SK-N-SH treated with all-trans-retinoic acid at 6 μM for 48 hours (cell line): ENCODE results near the gene DDN.

Source experiments
- ATAC-seq: fragments of 200-7000 bp; cut with Tn5 transposase; 3 replicates; pipeline ENCODE4 v1.9.1; 2020; ENCODE audit warnings: mild to moderate bottlenecking, moderate library complexity
- ARNTL ChIP-seq: fragments of 450-650 bp; formaldehyde crosslinking; IDR thresholded peaks from 2 replicates; pipeline ENCODE4 v1.5.0; 2020; ENCODE audit warnings: low read depth, mild to moderate bottlenecking, moderate library complexity, borderline replicate concordance
- BACH2 ChIP-seq: fragments of 250-450 bp; sonication (Bioruptor Pico); IDR thresholded peaks from 2 replicates; pipeline ENCODE4 v1.9.0; 2021; ENCODE audit warnings: mild to moderate bottlenecking, borderline replicate concordance
- CSDC2 ChIP-seq: fragments of 250-450 bp; sonication (Bioruptor Pico); IDR thresholded peaks from 2 replicates; pipeline ENCODE4 v1.5.0; 2020; ENCODE audit warnings: mild to moderate bottlenecking, moderate library complexity
- GLIS3 ChIP-seq: fragments of 250-450 bp; sonication (Bioruptor Pico); IDR thresholded peaks from 2 replicates; pipeline ENCODE4 v1.5.0; 2020; ENCODE audit warnings: mild to moderate bottlenecking, moderate library complexity
- ISL1 ChIP-seq: fragments of 250-450 bp; sonication (Bioruptor Pico); IDR thresholded peaks from 2 replicates; pipeline ENCODE4 v2.1.2; 2022; ENCODE audit warnings: mild to moderate bottlenecking, moderate library complexity
- OSR1 ChIP-seq: fragments of 250-450 bp; sonication (Bioruptor Pico); IDR thresholded peaks from 2 replicates; pipeline ENCODE4 v1.8.0; 2022; ENCODE audit warnings: moderate library complexity, mild to moderate bottlenecking, inconsistent platforms
- PPARA ChIP-seq: fragments of 250-450 bp; sonication (Bioruptor Pico); IDR thresholded peaks from 2 replicates; pipeline ENCODE4 v1.5.0; 2020; ENCODE audit warnings: mild to moderate bottlenecking, borderline replicate concordance
- RARB ChIP-seq: fragments of 250-450 bp; sonication (Bioruptor Pico); IDR thresholded peaks from 2 replicates; pipeline ENCODE4 v1.8.0; 2021; ENCODE audit warnings: mild to moderate bottlenecking, moderate library complexity
- SNAI2 ChIP-seq: fragments of 250-450 bp; sonication (Bioruptor Pico); IDR thresholded peaks from 2 replicates; pipeline ENCODE4 v1.5.0; 2020; ENCODE audit warnings: mild to moderate bottlenecking, moderate library complexity
- TCF4 ChIP-seq: fragments of 250-450 bp; sonication (Bioruptor Pico); IDR thresholded peaks from 2 replicates; pipeline ENCODE4 v1.8.0; 2021; ENCODE audit warnings: mild to moderate bottlenecking, moderate library complexity, borderline replicate concordance
- TOX ChIP-seq: fragments of 250-450 bp; sonication (Bioruptor Pico); IDR thresholded peaks from 2 replicates; pipeline ENCODE4 v1.8.0; 2021; ENCODE audit warnings: mild to moderate bottlenecking, moderate library complexity, borderline replicate concordance
- ZC3H10 ChIP-seq: fragments of 250-450 bp; sonication (Bioruptor Pico); IDR thresholded peaks from 2 replicates; pipeline ENCODE4 v1.5.1; 2021; ENCODE audit warnings: mild to moderate bottlenecking, moderate library complexity
- ZFP3 ChIP-seq: fragments of 250-450 bp; sonication (Bioruptor Pico); IDR thresholded peaks from 2 replicates; pipeline ENCODE4 v1.5.0; 2020; ENCODE audit warnings: mild to moderate bottlenecking, moderate library complexity
- ZFP30 ChIP-seq: fragments of 450-650 bp; formaldehyde crosslinking; IDR thresholded peaks from 2 replicates; pipeline ENCODE4 v1.5.0; 2022; ENCODE audit warnings: mild to moderate bottlenecking, moderate library complexity
- ZNF565 ChIP-seq: fragments of 450-650 bp; formaldehyde crosslinking; conservative IDR thresholded peaks from 2 replicates; pipeline ENCODE4 v1.5.0; 2020; ENCODE audit warnings: low read depth, mild to moderate bottlenecking, moderate library complexity
- ZNF8 ChIP-seq: fragments of 450-650 bp; formaldehyde crosslinking; IDR thresholded peaks from 2 replicates; pipeline ENCODE4 v1.5.0; 2020; ENCODE audit warnings: mild to moderate bottlenecking, moderate library complexity
- TF ChIP-seq, protein P1 (sequence below): fragments of 250-450 bp; sonication (Bioruptor Pico); IDR thresholded peaks from 2 replicates; pipeline ENCODE4 v1.8.0; 2020; ENCODE audit warnings: mild to moderate bottlenecking, moderate library complexity, borderline replicate concordance
- TF ChIP-seq, protein P2 (sequence below): fragments of 250-450 bp; sonication (Bioruptor Pico); IDR thresholded peaks from 2 replicates; pipeline ENCODE4 v1.8.0; 2021; ENCODE audit warnings: low read depth, mild to moderate bottlenecking, moderate library complexity, borderline replicate concordance
- TF ChIP-seq, protein P3 (sequence below): fragments of 250-450 bp; sonication (Bioruptor Pico); IDR thresholded peaks from 2 replicates; pipeline ENCODE4 v1.5.1; 2020; ENCODE audit warnings: low read depth, mild to moderate bottlenecking, moderate library complexity
- TF ChIP-seq, protein P4 (sequence below): fragments of 250-450 bp; sonication (Bioruptor Pico); IDR thresholded peaks from 2 replicates; pipeline ENCODE4 v1.5.1; 2021; ENCODE audit warnings: mild to moderate bottlenecking, moderate library complexity

The DDN gene

DNA sequence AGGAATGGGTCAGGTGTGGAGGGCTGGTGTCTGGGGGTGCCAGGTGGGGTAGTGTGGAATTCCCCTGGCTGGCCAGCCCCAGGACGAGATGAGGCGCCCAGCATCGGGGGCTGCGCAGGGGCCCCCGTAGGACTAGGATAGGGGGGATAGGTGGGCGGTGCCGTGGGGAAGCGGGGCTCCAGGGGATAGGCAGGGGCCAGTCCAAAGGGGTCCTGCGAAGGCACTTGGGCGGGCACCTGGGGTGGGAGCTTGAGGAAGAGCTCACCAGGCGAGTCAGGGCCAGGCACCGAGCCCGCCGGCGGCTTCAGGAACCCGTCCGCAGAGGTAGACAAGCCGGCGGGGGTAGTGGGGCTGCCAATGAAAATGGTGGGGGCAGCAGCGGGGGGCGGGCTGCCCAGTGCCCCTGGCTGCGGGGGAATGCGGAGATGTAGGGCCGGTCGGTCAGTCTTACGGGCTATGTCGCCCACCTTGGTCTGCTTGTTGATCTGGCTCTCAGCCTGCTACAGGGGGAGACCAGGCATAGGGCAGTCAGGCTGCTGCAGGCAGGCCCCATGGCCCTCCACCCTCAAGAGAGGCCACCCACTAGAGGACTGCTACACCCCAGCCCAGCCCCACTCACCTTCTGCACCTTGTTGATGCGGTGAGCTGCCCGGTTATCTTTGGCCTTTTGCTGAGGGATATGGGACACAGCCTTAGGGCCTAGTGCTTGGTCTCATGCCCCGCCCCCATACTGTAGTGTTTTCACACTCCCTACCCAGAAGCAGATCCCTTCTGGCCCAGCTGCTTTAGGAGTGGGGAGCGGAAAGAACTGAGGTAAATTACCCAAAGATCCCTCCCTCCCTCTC is 42.1 kb upstream of the DDN start:
- no peak for TF ChIP-seq GLIS3
- no peak for TF ChIP-seq ZC3H10 (CRISPR knock-in tag)
- TF ChIP-seq PPARA (CRISPR knock-in tag) = no peak
- TF ChIP-seq, protein P1, sequence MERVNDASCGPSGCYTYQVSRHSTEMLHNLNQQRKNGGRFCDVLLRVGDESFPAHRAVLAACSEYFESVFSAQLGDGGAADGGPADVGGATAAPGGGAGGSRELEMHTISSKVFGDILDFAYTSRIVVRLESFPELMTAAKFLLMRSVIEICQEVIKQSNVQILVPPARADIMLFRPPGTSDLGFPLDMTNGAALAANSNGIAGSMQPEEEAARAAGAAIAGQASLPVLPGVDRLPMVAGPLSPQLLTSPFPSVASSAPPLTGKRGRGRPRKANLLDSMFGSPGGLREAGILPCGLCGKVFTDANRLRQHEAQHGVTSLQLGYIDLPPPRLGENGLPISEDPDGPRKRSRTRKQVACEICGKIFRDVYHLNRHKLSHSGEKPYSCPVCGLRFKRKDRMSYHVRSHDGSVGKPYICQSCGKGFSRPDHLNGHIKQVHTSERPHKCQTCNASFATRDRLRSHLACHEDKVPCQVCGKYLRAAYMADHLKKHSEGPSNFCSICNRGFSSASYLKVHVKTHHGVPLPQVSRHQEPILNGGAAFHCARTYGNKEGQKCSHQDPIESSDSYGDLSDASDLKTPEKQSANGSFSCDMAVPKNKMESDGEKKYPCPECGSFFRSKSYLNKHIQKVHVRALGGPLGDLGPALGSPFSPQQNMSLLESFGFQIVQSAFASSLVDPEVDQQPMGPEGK (CRISPR knock-in tag) = no peak
- no peak for TF ChIP-seq ZNF565 (CRISPR knock-in tag)
- TF ChIP-seq SNAI2 = no peak
- TF ChIP-seq ZFP3 (CRISPR knock-in tag) = no peak
- TF ChIP-seq, protein P2, sequence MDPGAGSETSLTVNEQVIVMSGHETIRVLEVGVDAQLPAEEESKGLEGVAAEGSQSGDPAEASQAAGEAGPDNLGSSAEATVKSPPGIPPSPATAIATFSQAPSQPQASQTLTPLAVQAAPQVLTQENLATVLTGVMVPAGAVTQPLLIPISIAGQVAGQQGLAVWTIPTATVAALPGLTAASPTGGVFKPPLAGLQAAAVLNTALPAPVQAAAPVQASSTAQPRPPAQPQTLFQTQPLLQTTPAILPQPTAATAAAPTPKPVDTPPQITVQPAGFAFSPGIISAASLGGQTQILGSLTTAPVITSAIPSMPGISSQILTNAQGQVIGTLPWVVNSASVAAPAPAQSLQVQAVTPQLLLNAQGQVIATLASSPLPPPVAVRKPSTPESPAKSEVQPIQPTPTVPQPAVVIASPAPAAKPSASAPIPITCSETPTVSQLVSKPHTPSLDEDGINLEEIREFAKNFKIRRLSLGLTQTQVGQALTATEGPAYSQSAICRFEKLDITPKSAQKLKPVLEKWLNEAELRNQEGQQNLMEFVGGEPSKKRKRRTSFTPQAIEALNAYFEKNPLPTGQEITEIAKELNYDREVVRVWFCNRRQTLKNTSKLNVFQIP (CRISPR knock-in tag) = no peak
- no peak for TF ChIP-seq BACH2 (CRISPR knock-in tag)
- no peak for TF ChIP-seq ISL1 (CRISPR knock-in tag)
- TF ChIP-seq ZFP30 (CRISPR knock-in tag) = no peak
- TF ChIP-seq ARNTL (CRISPR knock-in tag) = no peak
- TF ChIP-seq, protein P3, sequence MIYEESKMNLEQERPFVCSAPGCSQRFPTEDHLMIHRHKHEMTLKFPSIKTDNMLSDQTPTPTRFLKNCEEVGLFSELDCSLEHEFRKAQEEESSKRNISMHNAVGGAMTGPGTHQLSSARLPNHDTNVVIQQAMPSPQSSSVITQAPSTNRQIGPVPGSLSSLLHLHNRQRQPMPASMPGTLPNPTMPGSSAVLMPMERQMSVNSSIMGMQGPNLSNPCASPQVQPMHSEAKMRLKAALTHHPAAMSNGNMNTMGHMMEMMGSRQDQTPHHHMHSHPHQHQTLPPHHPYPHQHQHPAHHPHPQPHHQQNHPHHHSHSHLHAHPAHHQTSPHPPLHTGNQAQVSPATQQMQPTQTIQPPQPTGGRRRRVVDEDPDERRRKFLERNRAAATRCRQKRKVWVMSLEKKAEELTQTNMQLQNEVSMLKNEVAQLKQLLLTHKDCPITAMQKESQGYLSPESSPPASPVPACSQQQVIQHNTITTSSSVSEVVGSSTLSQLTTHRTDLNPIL (CRISPR knock-in tag) = no peak
- no peak for TF ChIP-seq OSR1 (CRISPR knock-in tag)
- ATAC-seq = no peak

DNA sequence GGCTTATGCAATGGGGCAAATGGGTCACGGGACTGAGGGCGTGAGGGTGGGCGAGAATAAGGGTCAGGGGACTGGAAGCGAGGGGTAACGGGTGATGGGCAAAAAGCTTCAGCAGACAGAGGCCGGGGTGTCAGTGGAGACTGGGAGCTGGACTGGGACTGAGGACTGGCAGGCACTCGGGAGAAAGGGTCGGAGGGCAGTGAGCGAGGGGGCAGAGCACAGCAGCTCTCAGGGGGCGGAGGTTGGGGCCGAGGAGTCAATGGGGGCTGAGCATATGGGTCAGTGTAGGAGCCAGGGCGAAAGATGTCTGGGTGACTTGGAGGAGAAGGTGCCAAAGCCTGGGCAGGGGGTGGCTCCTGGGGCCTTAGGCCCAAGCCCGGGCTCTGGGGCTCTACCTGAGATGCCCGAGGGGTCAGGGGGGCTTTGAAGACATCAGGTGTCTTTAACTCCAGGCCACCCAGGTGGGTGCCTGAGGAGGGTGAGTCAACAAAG is 41.2 kb upstream of the DDN start:
- TF ChIP-seq OSR1 (CRISPR knock-in tag) (no peak), RARB (CRISPR knock-in tag) (no peak), TOX (no peak), TCF4 (no peak), SNAI2 (no peak), ZNF8 (CRISPR knock-in tag) (no peak), GLIS3 (no peak), ISL1 (CRISPR knock-in tag) (no peak), ZFP30 (CRISPR knock-in tag) (no peak), ZNF565 (CRISPR knock-in tag) (no peak), CSDC2 (CRISPR knock-in tag) (no peak), ARNTL (CRISPR knock-in tag) (no peak), PPARA (CRISPR knock-in tag) (no peak), ZC3H10 (CRISPR knock-in tag) (no peak)
- TF ChIP-seq, protein P3 (CRISPR knock-in tag) = no peak
- TF ChIP-seq, protein P4, sequence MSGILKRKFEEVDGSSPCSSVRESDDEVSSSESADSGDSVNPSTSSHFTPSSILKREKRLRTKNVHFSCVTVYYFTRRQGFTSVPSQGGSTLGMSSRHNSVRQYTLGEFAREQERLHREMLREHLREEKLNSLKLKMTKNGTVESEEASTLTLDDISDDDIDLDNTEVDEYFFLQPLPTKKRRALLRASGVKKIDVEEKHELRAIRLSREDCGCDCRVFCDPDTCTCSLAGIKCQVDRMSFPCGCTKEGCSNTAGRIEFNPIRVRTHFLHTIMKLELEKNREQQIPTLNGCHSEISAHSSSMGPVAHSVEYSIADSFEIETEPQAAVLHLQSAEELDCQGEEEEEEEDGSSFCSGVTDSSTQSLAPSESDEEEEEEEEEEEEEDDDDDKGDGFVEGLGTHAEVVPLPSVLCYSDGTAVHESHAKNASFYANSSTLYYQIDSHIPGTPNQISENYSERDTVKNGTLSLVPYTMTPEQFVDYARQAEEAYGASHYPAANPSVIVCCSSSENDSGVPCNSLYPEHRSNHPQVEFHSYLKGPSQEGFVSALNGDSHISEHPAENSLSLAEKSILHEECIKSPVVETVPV (CRISPR knock-in tag) = no peak
- TF ChIP-seq, protein P1 (CRISPR knock-in tag) = no peak
- no peak for ATAC-seq
